ENCODE data around the gene MAN1C1. TPM values are rescaled to one million over a fixed set of nuclear protein-coding genes. Genes with fewer than 3 reads are reported as not detected.
"Not testable (repeated sequence)": the region's sequence is repeated elsewhere in the genome, so short reads cannot be mapped to it uniquely, and the experiment has no call there.

The MAN1C1 gene
- total RNA-seq, 1 experiment from 2014 or later = 0.67 TPM

GRCh38 chr1:25698252-25698651, 81.7 kb downstream of the MAN1C1 start:
- DNase-seq (ENCODE audit: low spot score) = no peak

- not testable (repeated sequence) for DNase-seq (ENCODE audit: low spot score)
Observed at GRCh38 chr1:25699059-25699458, 82.5 kb downstream of the MAN1C1 start.

- DNase-seq (ENCODE audit: low spot score) = no peak
Observed at GRCh38 chr1:25699500-25700143, 83.0 kb downstream of the MAN1C1 start.

- DNase-seq (ENCODE audit: low spot score) = no peak
Observed at GRCh38 chr1:25700144-25700523, 83.5 kb downstream of the MAN1C1 start.

- DNase-seq (ENCODE audit: low spot score) = no peak
Observed at GRCh38 chr1:25700626-25701025, 84.0 kb downstream of the MAN1C1 start.

GRCh38 chr1:25701030-25701785, 84.6 kb downstream of the MAN1C1 start:
- DNase-seq (ENCODE audit: low spot score) = no peak

GRCh38 chr1:25702101-25702775, 85.6 kb downstream of the MAN1C1 start:
- no peak for DNase-seq (ENCODE audit: low spot score)

GRCh38 chr1:25703041-25703440, 86.5 kb downstream of the MAN1C1 start:
- no peak for DNase-seq (ENCODE audit: low spot score)

GRCh38 chr1:25703671-25704266, 87.2 kb downstream of the MAN1C1 start:
- no peak for DNase-seq (ENCODE audit: low spot score)

GRCh38 chr1:25704267-25704691, 87.7 kb downstream of the MAN1C1 start:
- DNase-seq (ENCODE audit: low spot score) = no peak

GRCh38 chr1:25705699-25706098, 89.1 kb downstream of the MAN1C1 start:
- DNase-seq (ENCODE audit: low spot score) = no peak

GRCh38 chr1:25706146-25707089, 89.8 kb downstream of the MAN1C1 start:
- DNase-seq (ENCODE audit: low spot score) = no peak

GRCh38 chr1:25707280-25708016, 90.9 kb downstream of the MAN1C1 start:
- no peak for DNase-seq (ENCODE audit: low spot score)

- no peak for DNase-seq (ENCODE audit: low spot score)
Observed at GRCh38 chr1:25710583-25711347, 94.2 kb downstream of the MAN1C1 start.

- DNase-seq (ENCODE audit: low spot score) = no peak
Observed at GRCh38 chr1:25711555-25712298, 95.1 kb downstream of the MAN1C1 start.

- DNase-seq (ENCODE audit: low spot score) = no peak
Observed at GRCh38 chr1:25712299-25712970, 95.8 kb downstream of the MAN1C1 start.

- no peak for DNase-seq (ENCODE audit: low spot score)
Observed at GRCh38 chr1:25713961-25714360, 97.4 kb downstream of the MAN1C1 start.

- DNase-seq (ENCODE audit: low spot score) = no peak
Observed at GRCh38 chr1:25714372-25714931, 97.9 kb downstream of the MAN1C1 start.

All from A172 (cell line).